Occipital lobe (tissue), 2 donors: Measurements from ENCODE around the gene FAM120B. TPM values are rescaled to one million over a fixed set of nuclear protein-coding genes. Genes with fewer than 3 reads are reported as not detected.

ENCODE experiments used
- DNase-seq: peaks from one replicate; lab custom pipeline; 2025; lab: John Stamatoyannopoulos, UW
- total RNA-seq: library from RNA; depleted of rRNA; stranded (reverse); fragments of >200 nt; gene quantifications from one replicate; pipeline ENCODE4 v1.2.3, GENCODE V29; 2014

The FAM120B gene
- total RNA-seq, 1 donor from 2014 or later: 62.4 TPM

DNA sequence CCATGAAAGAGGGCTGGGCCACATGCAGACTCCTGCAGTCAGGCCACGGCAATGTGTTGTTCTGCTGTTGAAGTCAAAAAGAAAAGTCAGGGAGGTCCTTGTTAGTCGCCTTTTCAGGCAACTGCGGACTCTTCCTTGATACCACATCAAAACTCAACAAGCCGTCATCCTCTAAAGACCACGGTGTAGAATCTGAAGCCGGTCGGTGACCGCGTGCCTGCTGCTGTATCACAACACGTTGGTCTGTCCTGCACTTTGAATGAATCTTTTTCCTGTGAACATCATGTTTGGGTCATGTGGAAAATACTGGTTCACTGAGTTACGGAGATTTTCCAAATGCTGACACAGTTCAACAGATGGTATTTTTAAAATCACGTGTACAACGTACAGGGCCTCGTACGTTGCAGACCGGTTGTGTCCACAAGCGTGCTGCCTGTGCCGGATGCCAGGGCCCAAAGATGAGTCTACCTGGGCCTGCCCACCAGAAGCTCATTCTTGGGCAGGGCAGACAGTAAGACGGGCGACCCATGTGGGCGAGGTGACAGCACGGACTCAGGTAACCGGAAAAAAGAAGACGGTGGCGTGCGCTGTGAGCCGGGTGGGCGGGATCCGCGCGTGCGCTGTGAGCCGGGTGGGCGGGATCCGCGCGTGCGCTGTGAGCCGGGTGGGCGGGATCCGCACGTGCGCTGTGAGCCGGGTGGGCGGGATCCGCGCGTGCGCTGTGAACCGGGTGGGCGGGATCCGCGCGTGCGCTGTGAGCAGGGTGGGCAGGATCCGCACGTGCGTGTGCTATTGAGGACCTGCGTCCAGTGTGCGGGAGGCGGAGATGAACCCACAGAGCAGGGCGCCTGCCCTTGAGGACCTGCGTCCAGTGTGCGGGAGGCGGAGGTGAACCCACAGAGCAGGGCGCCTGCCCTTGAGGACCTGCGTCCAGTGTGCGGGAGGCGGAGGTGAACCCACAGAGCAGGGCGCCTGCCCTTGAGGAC, 114.5 kb downstream of the FAM120B start:
- DNase-seq: no peak

DNA sequence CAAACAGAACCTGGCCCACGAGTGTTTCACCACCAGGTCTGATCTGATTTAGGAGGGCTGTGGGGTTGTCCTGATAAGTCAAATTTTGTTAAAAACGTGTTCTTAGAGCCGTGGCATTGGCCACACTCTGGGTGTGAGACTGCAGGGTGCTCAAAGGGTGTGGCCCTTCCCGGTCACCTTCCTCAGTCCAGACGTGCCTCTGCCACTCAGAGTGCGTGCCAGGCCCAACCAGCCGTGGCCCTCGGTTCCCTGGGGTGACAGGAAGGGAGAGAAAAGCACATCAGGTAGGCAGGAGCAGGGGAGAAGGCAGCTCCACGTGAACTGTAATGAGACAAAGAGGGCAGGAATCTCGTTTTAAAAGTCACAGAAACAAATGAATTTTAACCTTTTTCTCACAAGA, 115.4 kb downstream of the FAM120B start:
- DNase-seq: no peak

DNA sequence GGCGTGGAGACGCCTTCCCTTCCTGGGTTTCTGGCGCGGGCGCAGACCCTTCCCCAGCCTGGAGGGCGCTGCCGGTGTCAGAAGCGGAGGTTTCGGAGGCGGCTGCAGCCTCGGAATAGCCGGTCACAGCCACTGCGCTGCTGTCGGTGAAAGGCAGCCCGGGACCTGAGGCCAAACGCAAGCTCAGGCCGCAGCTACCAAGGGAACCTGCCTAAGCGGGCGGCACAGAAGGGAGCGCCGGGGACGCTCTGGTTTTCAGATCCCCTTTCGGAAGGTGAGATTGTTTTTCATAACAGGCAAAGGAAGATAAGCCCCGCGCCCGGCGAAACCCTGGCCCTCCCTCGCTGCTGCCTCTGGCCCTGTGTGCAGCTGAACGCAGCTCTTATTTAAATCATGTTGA, 116.5 kb downstream of the FAM120B start:
- DNase-seq: no peak

DNA sequence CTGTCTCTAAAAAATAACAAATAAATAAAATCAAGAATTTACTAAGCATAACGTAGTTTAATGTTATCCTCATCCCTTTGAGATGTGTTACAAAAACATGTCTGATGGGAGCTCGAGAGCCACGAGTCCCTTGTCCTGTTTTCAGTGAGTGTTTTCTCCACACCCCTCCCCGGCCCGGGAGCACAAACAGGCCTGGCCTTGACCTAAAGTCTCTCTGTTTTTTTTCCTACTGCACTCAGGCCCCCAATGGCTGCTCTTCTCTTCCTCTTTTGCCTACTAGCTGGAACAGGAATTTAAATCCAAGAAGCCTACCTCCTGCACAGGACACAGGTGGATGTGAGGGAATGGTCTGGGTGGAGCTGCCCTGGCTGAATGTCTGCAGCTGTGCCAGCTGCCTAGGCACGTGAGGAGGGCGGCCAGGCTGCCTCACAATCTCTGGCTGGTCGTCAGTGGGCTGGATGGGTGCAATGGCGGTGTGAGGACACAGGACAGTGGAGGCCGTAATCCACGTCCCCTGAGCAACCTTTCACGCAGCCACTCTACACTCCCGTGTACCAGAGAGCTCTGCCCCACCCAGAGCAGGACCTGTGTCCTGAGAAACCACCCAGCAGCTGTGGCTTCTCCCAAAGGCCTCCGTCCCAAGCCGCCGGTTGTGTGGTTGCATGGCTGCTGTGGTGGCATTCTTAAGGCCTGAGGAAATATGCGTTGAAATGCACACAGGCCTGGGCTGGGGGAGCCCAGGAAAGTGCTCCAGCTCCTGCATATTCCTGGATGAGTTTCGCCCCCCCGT, 117.5 kb downstream of the FAM120B start:
- no peak for DNase-seq

DNA sequence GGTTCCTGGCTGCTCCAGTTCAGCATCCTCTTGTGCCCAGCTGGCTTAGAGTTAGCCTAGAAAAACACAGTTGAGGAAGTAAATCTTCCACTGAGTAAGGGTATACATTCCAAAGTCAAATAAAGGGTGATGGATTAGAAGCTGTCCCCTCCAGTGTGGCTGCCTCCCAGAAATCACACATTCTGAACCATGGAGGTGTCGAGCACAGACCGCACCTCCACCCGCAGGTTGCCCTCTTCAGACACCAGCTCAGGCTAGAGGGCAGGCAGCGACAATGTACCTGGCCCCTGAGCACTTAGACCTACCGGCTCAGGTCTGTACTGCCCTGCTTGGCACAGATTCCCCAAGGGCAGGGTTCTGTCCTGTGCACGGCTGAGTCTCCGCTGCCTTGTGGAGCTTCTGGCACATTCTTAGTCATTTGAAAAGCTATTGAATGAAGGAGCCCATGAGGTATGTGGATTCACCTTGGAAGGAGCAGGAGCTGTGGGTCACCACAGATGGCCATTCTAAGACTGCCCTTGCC, 118.1 kb downstream of the FAM120B start:
- no peak for DNase-seq

DNA sequence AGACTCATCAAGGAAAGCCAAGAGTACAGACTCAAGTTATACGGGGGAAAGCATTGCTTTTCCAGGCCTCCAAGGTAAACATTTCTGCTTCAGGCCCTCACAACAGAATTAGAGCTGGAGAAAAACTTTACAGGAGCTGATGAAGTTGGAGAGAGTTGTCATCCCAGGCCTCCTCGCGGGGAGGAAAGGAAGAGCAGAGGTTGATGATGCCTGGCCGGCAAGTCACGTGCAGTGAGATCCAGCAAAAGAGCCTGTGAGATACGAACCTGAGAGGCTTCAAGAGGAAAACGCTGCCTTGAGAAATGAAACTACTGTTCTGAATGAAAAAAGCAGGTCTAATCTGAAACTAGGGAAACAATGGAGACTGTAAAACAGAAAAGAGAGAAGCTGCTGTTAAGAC, 122.9 kb downstream of the FAM120B start:
- no peak for DNase-seq

DNA sequence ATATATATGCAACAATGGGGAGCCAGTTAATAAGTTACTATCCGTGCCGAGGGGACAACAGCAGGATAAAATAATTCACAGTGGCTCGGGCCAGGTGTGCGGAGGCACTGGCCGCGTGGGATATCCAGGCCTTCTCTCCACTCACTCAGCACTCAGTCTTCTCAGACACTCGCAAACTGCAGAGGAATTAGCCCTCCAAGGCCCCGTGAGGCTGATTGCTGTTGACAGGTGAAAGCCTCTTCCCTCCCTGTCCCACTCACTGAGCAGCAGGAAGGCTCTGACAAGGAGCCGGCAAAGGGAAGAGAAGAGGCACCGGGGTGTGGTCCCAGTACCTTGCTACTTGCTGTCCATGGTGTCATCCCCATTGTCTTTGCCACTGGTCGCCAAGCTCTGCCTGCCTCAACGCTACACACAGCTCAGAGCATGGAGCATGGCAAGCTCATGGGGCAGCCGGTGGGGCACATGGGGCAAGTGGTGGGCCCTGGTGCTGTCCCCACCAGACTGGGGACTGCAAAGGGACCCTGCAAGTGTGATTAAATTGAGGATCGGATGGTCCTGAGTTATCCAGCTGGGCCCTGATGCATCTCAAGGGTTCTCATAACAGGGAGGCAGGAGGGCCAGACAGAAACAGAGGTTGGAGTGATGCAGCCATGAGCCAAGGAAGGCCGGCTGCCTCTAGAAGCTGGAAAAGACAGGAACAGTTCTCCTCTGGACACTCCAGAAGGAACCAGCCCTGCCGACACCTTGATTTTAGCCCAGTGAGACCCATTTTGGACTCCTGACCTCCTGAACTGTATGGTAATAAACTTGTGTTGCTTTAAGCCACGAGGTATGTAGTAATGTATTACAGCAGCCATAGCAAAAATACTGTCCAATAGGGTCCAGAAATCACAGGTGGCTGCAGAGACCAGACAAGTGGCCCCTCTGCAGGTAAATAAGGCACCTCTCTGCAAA, 126.9 kb downstream of the FAM120B start:
- DNase-seq: no peak

DNA sequence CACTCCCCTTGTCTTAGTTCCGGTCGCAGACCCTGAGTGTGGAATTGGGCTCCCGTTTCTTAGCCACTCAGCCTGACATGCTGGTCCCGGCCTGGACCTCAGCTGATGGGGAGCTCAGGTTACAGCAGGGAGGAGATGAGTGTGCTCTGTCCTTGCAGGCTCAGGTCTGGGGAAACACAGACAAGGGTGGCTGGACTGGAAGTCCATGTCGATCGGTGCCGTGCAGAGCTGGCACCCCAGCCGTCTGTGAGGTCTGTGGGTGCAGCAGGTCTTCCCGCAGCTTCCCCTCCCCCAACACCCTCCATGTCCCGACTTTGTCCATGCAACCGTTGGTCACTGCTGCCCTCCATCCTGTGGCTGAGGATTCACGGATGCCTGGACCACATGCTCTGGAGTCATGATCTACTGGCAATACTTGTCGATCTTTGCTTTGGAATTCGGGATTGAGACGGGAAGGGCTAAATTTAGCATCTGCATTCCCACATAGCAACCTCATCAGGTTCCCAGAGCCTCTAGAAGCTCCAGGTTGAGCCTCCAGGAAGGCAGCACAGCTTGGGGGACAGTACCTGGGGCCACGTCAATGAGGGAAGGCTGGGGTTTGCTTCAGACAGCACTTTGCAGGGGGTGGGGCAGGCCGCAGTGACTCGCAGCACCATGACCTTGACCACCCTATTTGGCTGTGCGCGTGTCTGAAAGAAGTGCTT, 127.7 kb downstream of the FAM120B start:
- DNase-seq: no peak

DNA sequence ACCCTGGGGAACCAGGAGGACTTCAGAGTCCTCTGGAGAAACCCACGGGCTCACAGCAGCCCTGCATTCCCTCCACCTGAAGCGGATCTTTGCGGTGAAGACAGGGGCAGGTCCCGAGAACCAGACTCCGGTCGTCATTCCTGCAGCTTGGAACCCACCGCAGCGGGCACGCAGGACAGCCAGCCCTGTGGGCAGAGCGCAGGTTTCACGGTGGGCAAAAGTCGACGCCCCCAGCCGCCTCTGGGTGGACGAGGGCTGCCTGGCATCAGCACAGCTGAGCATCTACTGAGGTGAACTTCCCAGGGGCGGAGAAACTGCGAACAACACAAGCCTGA, 128.2 kb downstream of the FAM120B start:
- no peak for DNase-seq

DNA sequence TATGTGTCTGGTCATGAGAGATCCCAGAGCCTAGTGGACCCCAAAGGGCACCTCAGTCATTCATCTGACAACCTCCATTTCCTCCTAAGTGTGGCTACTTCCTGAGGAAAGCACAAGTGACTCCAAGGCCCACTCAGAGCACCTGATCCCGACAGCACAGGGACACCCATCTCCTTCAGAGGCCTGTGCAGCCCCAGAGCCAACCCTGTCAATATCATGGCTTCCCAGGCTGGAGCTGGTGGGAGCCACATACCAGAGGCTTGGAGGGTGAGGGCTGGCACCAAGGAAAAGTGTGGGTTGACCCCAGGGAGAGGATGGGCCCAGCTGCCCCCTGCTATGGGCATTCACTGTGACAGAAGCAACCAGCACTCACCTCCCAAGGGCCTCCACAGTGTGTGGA, 129.2 kb downstream of the FAM120B start:
- DNase-seq: no peak

DNA sequence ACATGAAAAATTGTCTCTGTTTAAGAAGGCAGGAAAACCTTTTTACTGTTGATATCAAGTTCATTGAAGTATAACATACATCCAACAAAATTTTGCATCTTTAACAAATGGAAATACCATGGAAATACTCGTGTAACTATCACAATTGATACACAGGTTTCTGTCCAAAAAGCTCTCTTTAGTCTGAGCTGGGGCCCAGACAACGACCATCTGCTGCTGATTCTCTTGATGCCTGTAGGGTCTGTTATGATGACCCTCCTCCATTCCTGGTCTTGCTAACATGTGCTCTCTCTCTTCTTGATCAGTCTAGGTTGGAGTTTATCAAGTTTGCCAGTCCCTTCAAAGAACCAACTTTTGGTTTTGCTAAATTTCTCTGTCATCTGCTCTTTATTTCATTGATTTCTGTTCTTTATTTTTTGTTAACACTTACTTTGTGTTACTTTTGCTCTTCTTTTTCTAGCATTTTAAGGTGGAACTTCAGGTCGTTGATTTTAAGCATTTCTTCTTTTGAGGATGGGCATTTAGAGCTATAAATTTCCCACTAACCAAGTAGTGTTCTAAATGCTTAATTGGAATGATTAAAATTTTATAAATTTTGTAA, 129.8 kb downstream of the FAM120B start:
- no peak for DNase-seq

DNA sequence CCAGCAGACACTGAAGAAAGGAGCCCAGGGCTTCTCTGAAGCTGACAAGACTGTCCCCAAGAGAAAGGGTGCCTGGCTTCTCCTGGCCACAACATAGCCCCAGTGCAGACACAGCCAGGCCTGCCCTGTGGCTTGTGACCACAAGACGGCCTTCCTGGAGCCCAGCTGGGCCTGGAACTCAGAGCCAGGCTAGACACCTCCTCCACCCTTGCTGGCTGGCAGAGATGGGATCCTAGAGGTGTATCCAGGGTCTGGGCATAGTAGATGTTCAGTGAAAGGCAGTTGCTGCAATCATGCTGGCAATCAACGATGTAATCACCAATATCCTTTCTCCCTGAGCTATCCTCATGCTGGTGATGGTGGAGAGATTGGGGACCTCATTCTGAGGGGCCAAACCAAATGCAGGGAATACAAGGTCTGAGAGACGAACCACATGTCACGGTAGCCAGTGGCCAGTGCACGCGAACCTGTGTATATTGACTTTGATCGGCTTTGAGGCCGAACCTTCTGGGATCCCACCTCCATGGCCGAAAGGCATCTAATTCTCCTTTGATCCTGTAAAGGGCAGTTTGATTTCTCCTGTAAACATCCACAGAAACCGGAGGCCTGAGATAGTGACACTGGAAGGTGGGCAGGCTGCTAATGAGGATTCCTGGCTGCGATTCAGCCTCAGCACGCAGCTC, 131.3 kb downstream of the FAM120B start:
- no peak for DNase-seq

DNA sequence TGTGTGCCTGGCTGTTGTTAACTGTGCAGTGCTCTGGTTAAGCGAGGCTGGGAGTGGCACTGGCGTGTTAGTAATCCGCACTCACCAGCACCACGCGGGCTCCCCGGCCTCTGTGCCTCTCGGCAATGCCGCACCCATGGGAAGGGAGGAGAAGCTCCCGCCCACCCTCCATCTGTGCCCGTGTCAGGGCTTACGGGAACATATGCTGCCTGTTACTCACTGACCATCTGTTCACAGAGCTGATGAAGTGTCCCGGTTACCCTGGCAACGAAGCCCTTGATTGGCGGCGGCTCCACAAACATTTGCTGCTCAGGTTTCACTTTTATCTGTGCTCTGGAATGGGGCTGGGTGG, 131.8 kb downstream of the FAM120B start:
- peak; percentile 91 for DNase-seq

DNA sequence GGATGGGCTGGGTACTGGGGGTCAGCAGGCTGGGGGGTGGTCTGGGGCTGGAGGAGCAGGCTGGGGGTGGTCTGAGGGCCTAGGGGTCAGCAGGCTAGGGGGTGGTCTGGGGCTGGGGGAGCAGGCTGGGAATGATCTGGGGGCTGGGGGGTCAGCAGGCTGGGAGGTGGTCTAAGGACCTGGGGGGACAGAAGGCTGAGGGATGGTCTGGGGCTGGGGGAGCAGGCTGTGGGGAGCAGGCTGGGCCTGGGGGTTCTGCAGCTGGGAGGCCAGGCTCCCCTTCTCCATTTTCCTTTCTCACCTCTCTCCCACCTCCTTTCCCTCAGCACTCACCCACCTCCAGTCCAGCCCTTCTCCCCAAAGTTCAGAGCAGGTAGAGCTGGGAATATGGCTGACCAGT, 132.3 kb downstream of the FAM120B start:
- no peak for DNase-seq

DNA sequence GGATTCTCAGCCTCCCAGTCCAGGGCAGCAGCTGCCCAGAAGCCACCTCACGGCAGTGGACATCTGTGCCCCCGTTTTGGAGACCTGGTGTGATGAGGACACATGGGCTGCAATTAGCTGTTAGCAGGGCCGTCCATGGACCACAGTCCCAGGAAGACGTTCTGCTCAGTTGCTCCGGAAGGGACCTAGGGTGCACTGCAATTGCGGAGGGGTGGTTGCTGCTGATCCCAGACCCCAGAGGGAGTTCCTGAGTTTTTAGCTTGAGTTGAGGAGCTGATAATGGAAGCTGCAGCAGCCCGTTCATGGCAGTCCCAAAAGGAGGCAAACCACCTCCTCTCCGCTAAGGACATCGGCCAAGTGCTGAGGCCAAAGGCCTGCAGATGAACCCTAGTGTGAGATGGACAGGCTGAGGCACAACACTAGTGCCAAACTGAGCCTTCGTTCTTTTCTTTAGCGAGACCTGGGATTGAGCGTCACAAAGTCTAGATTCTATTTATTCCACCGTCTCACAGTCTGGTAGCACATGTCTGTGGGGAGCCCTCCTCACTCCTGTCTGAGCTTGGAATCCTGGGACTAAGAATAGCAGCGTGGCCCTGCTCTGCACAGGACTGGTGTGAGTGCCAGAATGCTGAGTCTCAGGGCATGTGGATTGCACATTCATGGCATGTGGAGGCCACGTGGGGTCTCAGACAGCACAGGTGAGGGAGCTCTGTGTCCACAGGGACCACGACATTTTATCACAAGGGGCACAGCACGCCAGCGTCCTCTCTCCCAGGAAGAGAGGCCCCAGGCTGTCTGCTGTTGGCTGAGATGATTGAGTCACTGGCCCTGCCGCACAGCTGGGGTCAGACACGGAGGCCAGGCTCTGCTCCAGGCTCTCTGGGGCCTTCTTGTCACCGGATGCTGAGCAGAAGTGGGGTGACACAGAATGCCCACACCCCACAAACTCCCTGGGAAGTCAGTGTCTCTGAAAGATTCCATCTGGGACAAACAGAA, 133.1 kb downstream of the FAM120B start:
- DNase-seq: peak; percentile 20

DNA sequence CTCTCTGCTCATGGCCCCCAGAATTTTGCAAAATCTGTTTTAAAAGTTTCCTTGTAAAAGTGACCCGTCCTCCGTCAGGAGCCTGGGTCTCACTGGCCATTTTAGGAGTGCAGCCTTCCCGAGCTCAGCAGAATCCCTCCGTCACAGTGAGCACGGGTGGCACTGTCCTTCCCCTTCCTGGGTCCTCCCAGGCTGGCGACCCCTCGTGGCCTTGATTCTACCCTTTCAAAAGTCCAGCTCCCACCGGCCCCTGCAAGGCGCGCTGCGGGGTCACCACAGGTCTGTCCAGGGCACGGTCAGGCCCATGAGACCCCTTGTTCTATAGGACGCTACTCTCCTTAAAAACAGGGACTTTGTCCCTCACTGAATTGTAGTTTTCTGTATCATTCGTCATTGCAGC, 133.9 kb downstream of the FAM120B start:
- DNase-seq: no peak

DNA sequence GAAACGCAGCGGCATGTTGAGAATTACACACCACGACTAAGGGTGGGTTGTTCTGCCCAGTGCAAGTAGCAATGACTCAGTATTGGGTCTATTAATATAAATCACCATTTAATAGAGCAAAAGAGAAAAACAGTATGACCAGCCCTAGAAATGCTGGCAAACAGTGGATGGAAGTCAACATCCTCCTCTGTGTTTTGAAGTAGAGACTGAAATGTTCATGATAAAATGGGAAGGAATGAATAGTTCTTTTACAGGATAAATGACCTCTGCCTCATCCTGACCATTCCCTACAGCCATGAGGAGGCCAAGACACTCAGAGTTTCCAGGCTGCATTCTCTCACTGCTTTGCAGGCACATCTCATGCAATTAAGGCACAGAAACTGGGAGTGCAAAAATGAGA, 134.8 kb downstream of the FAM120B start:
- no peak for DNase-seq

DNA sequence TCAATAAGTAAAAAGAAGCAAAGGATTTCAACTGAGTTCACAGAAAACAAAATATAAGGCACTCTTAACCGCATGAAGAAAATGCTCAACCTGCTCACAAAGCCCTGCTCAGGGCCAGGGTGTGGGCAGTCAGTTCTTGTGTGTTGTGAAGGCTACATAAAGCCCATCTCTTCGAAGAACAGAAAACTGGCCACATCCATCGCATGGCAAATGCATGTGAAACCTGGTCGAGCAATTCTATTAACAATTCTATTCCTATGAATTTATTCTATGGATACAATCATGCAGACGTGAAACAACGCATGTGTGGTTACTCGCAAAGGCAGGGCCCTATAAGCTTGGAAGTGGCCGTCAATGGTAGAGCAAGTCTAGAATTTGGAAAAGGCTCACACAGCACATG, 136.0 kb downstream of the FAM120B start:
- no peak for DNase-seq
